ENCODE results near the gene SPRR2E.
"Not testable (repeated sequence)": the region's sequence is repeated elsewhere in the genome, so short reads cannot be mapped to it uniquely, and the experiment has no call there.

Gene SPRR2E

GRCh38 chr1:153070243-153070642 is 24.1 kb downstream of the SPRR2E start:
- DNase-seq, result no peak

- DNase-seq, result no peak
Observed at GRCh38 chr1:153058826-153059784, 35.2 kb downstream of the SPRR2E start.

- no peak for DNase-seq
Observed at GRCh38 chr1:153058154-153058553, 36.2 kb downstream of the SPRR2E start.

- DNase-seq, result no peak
Observed at GRCh38 chr1:153057375-153057774, 37.0 kb downstream of the SPRR2E start, which contains the start of gene SPRR2A. Gene SPRR2A, minus strand, starts transcription at chr1:153057512. Its CDS starts 777 bp downstream, at chr1:153056735.

GRCh38 chr1:153056111-153056510 is 38.2 kb downstream of the SPRR2E start:
- not testable (repeated sequence) for DNase-seq

GRCh38 chr1:153049211-153049610 is 45.1 kb downstream of the SPRR2E start:
- DNase-seq, result no peak
